ENCODE results near the gene CCDC171.

CCDC171 gene

GRCh38 chr9:15670894-15671293 is 118.1 kb downstream of the CCDC171 start:
- Histone ChIP-seq H3K9ac (ENCODE audit: low read length) (no peak overlapping the region), H2AFZ (ENCODE audit: low read length) (no peak overlapping the region), H3K4me2 (ENCODE audit: low read length) (no peak overlapping the region), H3K9me3 (ENCODE audit: low read length) (no peaks in the 10 kb centered on the region), H3K79me2 (ENCODE audit: insufficient read depth, low read length) (no peaks in the 10 kb centered on the region), H3K27me3 (ENCODE audit: insufficient read depth, low read length) (no peaks in the 10 kb centered on the region), H3K27ac (ENCODE audit: low read depth, low read length, poor library complexity, severe bottlenecking) (no peak overlapping the region), H3K9me2 (ENCODE audit: low read depth, low read length) (no peaks in the 10 kb centered on the region), H4K20me1 (ENCODE audit: insufficient read depth, low read length) (no peaks in the 10 kb centered on the region), H3K36me3 (ENCODE audit: insufficient read depth, low read length) (no peaks in the 10 kb centered on the region), H3F3A (ENCODE audit: insufficient read depth, low read length) (no peaks in the 10 kb centered on the region), H3K4me3 (ENCODE audit: low read depth, low read length, poor library complexity, severe bottlenecking) (no peak overlapping the region), H3K4me1 (ENCODE audit: insufficient read depth, low read length, severe bottlenecking) (no peaks in the 10 kb centered on the region)
- TF ChIP-seq, protein P1, sequence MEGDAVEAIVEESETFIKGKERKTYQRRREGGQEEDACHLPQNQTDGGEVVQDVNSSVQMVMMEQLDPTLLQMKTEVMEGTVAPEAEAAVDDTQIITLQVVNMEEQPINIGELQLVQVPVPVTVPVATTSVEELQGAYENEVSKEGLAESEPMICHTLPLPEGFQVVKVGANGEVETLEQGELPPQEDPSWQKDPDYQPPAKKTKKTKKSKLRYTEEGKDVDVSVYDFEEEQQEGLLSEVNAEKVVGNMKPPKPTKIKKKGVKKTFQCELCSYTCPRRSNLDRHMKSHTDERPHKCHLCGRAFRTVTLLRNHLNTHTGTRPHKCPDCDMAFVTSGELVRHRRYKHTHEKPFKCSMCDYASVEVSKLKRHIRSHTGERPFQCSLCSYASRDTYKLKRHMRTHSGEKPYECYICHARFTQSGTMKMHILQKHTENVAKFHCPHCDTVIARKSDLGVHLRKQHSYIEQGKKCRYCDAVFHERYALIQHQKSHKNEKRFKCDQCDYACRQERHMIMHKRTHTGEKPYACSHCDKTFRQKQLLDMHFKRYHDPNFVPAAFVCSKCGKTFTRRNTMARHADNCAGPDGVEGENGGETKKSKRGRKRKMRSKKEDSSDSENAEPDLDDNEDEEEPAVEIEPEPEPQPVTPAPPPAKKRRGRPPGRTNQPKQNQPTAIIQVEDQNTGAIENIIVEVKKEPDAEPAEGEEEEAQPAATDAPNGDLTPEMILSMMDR (IDR thresholded peaks at IDR 0.05; ENCODE audit: low read length), result no peak
- TF ChIP-seq EZH2 (IDR thresholded peaks at IDR 0.05; ENCODE audit: borderline replicate concordance, low read length), result no peak

DNA sequence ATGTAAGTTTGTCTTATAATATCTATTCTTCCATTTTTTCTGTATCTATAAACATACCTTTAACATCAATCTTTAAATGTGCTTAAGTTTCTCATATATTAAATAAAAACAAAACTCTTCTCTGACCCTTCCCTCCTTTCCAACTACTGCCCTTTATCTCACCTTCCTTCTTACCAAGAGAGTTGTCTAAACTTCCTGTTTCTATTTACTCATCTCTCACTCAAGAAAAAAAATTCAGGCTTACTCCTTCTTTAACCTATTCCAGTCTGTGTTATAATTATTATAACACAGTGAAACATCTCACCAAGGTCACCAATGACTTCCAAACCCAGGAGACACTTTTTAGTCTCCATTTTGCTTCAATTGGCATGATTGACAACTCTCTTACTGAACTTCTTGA is 140.9 kb downstream of the CCDC171 start:
- Histone ChIP-seq H3K27ac (ENCODE audit: low read depth, low read length, poor library complexity, severe bottlenecking) (no peak overlapping the region), H3K9me3 (ENCODE audit: low read length) (no peaks in the 10 kb centered on the region), H3K9me2 (ENCODE audit: low read depth, low read length) (no peaks in the 10 kb centered on the region), H3K4me3 (ENCODE audit: low read depth, low read length, poor library complexity, severe bottlenecking) (no peak overlapping the region), H2AFZ (ENCODE audit: low read length) (no peak overlapping the region), H3K79me2 (ENCODE audit: insufficient read depth, low read length) (no peaks in the 10 kb centered on the region), H3K4me1 (ENCODE audit: insufficient read depth, low read length, severe bottlenecking) (no peaks in the 10 kb centered on the region), H3K27me3 (ENCODE audit: insufficient read depth, low read length) (no peaks in the 10 kb centered on the region), H3K4me2 (ENCODE audit: low read length) (no peak overlapping the region), H3F3A (ENCODE audit: insufficient read depth, low read length) (no peaks in the 10 kb centered on the region), H4K20me1 (ENCODE audit: insufficient read depth, low read length) (no peaks in the 10 kb centered on the region), H3K9ac (ENCODE audit: low read length) (no peak overlapping the region), H3K36me3 (ENCODE audit: insufficient read depth, low read length) (no peaks in the 10 kb centered on the region)
- no peak for TF ChIP-seq EZH2 (IDR thresholded peaks at IDR 0.05; ENCODE audit: borderline replicate concordance, low read length)
- TF ChIP-seq, protein P1 (IDR thresholded peaks at IDR 0.05; ENCODE audit: low read length), result no peak

- Histone ChIP-seq H2AFZ (ENCODE audit: low read length) (no peak overlapping the region), H3K27me3 (ENCODE audit: insufficient read depth, low read length) (no peaks in the 10 kb centered on the region), H3K4me2 (ENCODE audit: low read length) (no peak overlapping the region), H4K20me1 (ENCODE audit: insufficient read depth, low read length) (no peaks in the 10 kb centered on the region), H3K9ac (ENCODE audit: low read length) (no peak overlapping the region), H3F3A (ENCODE audit: insufficient read depth, low read length) (no peaks in the 10 kb centered on the region), H3K36me3 (ENCODE audit: insufficient read depth, low read length) (no peaks in the 10 kb centered on the region), H3K9me2 (ENCODE audit: low read depth, low read length) (no peaks in the 10 kb centered on the region), H3K9me3 (ENCODE audit: low read length) (no peaks in the 10 kb centered on the region), H3K4me1 (ENCODE audit: insufficient read depth, low read length, severe bottlenecking) (no peaks in the 10 kb centered on the region), H3K79me2 (ENCODE audit: insufficient read depth, low read length) (no peaks in the 10 kb centered on the region), H3K27ac (ENCODE audit: low read depth, low read length, poor library complexity, severe bottlenecking) (no peak overlapping the region), H3K4me3 (ENCODE audit: low read depth, low read length, poor library complexity, severe bottlenecking) (no peak overlapping the region)
- no peak for TF ChIP-seq EZH2 (IDR thresholded peaks at IDR 0.05; ENCODE audit: borderline replicate concordance, low read length)
- TF ChIP-seq, protein P1 (IDR thresholded peaks at IDR 0.05; ENCODE audit: low read length), result no peak
Measured at GRCh38 chr9:15696979-15697378, 144.1 kb downstream of the CCDC171 start.

All from OCI-LY1 (cell line).